Prostate gland (tissue), 2 donors: ENCODE measurements around the gene ABCA1. TPM values are rescaled to one million over a fixed set of nuclear protein-coding genes. Genes with fewer than 3 reads are reported as not detected.

Experiments
- DNase-seq: peaks from one replicate; pipeline ENCODE4 v3.0.0-alpha.2; 2019; ENCODE audit warnings: low spot score
- H3K27ac ChIP-seq, 2 donors: fragments of 200-600 bp; sonication (generic); 2 replicates each; pipeline ENCODE4 v1.5.1; 2017 to 2019
- H3K27me3 ChIP-seq: fragments of 200-600 bp; sonication (generic); replicated peaks from 2 replicates; pipeline ENCODE4 v1.5.1; 2019; ENCODE audit not compliant: insufficient read depth
- H3K36me3 ChIP-seq, 2 donors: fragments of 200-600 bp; sonication (generic); 1 replicate in 1 of 2; 2 replicates in 1 of 2; pipeline versions ENCODE4 v1.5.1 to v1.8.1; 2017 to 2019
- H3K4me1 ChIP-seq: fragments of 200-600 bp; sonication (generic); replicated peaks from 2 replicates; pipeline ENCODE4 v1.5.1; 2019
- H3K4me3 ChIP-seq, 2 donors: fragments of 200-600 bp; sonication (generic); 2 replicates each; pipeline ENCODE4 v1.5.1; 2017 to 2019
- H3K9me3 ChIP-seq: fragments of 200-600 bp; sonication (generic); 2 replicates; pipeline ENCODE4 v1.5.1; 2017
- POLR2A ChIP-seq: fragments of 450-650 bp; IDR thresholded peaks from one replicate; pipeline ENCODE4 v1.6.1; 2016; ENCODE audit warnings: antibody characterized with exemption, mild to moderate bottlenecking
- POLR2AphosphoS5 ChIP-seq: sonication (generic); formaldehyde crosslinking; IDR thresholded peaks from one replicate; pipeline ENCODE4 v1.6.1; 2017; ENCODE audit warnings: antibody characterized with exemption
- WGBS: methylation state at CpG from one replicate; pipeline ENCODE4 v1.1.5; 2018; 5-methylcytosine and 5-hydroxymethylcytosine counted together
- intact Hi-C: fragments of 100-400 bp; cut with DNase I; formaldehyde crosslinking; loops from one replicate; pipeline ENCODE4 v1.14.2; 2022
- total RNA-seq, 2 donors: library from RNA; depleted of rRNA; stranded (reverse); fragments of >200 nt; gene quantifications; one replicate each; pipeline ENCODE4 v1.1.0, GENCODE V29; 2016
- TF ChIP-seq, protein P1 (sequence below), 4 experiments: fragments of 200-600 bp in 2 of 4; fragments of 450-650 bp in 2 of 4; sonication (generic) in 2 of 4; IDR thresholded peaks; 1 replicate in 3 of 4; 2 replicates in 1 of 4; pipeline ENCODE4 v1.5.1; 2016 to 2019; ENCODE audit warnings: antibody characterized with exemption in 4 of 4, mild to moderate bottlenecking in 2 of 4, moderate library complexity in 2 of 4

Gene ABCA1
- total RNA-seq, 2 donors from 2014 or later = 11.0 to 63.7 TPM

GRCh38 chr9:104767507-104767906 lies 160.4 kb downstream of the ABCA1 start:
- intact Hi-C loops = no loop called here
- H3K9me3 ChIP-seq = no peaks in the 10 kb centered on the region
- no peaks in the 10 kb centered on the region for H3K4me1 ChIP-seq
- H3K27ac ChIP-seq = no peak overlapping the region
- H3K4me3 ChIP-seq = no peak overlapping the region
- TF ChIP-seq, protein P1, sequence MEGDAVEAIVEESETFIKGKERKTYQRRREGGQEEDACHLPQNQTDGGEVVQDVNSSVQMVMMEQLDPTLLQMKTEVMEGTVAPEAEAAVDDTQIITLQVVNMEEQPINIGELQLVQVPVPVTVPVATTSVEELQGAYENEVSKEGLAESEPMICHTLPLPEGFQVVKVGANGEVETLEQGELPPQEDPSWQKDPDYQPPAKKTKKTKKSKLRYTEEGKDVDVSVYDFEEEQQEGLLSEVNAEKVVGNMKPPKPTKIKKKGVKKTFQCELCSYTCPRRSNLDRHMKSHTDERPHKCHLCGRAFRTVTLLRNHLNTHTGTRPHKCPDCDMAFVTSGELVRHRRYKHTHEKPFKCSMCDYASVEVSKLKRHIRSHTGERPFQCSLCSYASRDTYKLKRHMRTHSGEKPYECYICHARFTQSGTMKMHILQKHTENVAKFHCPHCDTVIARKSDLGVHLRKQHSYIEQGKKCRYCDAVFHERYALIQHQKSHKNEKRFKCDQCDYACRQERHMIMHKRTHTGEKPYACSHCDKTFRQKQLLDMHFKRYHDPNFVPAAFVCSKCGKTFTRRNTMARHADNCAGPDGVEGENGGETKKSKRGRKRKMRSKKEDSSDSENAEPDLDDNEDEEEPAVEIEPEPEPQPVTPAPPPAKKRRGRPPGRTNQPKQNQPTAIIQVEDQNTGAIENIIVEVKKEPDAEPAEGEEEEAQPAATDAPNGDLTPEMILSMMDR (IDR thresholded peaks at IDR 0.05) = no peak
- TF ChIP-seq POLR2AphosphoS5 (no peak), POLR2A (no peak)
- H3K27me3 ChIP-seq = no peaks in the 10 kb centered on the region
- no peaks in the 10 kb centered on the region for H3K36me3 ChIP-seq
- DNase-seq = no peak
- 39% methylated on average over 3 of the region's 3 CpGs for WGBS

- no peak for DNase-seq
- intact Hi-C loops = no loop called here
- TF ChIP-seq POLR2A (no peak), POLR2AphosphoS5 (no peak)
- TF ChIP-seq, protein P1 (IDR thresholded peaks at IDR 0.05) = no peak
- Histone ChIP-seq H3K27ac (no peak overlapping the region), H3K36me3 (no peaks in the 10 kb centered on the region), H3K9me3 (no peaks in the 10 kb centered on the region), H3K4me1 (no peaks in the 10 kb centered on the region), H3K27me3 (no peaks in the 10 kb centered on the region), H3K4me3 (no peak overlapping the region)
- 91% methylated on average over 7 of the region's 7 CpGs for WGBS
Observed at GRCh38 chr9:104766025-104766424, 161.9 kb downstream of the ABCA1 start.

- intact Hi-C loops = no loop called here
- 67% methylated on average over 5 of the region's 5 CpGs for WGBS
- Histone ChIP-seq H3K4me1 (no peaks in the 10 kb centered on the region), H3K9me3 (no peaks in the 10 kb centered on the region), H3K27me3 (no peaks in the 10 kb centered on the region), H3K4me3 (no peak overlapping the region), H3K27ac (no peak overlapping the region), H3K36me3 (no peaks in the 10 kb centered on the region)
- no peak for DNase-seq
- TF ChIP-seq POLR2AphosphoS5 = no peak
- no peak for TF ChIP-seq POLR2A
- TF ChIP-seq, protein P1 (IDR thresholded peaks at IDR 0.05) = no peak
Observed at GRCh38 chr9:104765138-104765537, 162.8 kb downstream of the ABCA1 start.

GRCh38 chr9:104758974-104759373 lies 169.0 kb downstream of the ABCA1 start:
- TF ChIP-seq, protein P1 (IDR thresholded peaks at IDR 0.05) = no peak
- TF ChIP-seq POLR2A = no peak
- no peak for TF ChIP-seq POLR2AphosphoS5
- intact Hi-C loops = no loop called here
- no peak overlapping the region for H3K27ac ChIP-seq
- DNase-seq = no peak
- 63% methylated on average over 3 of the region's 3 CpGs for WGBS
- H3K9me3 ChIP-seq = no peaks in the 10 kb centered on the region
- H3K4me3 ChIP-seq = no peak overlapping the region
- no peaks in the 10 kb centered on the region for H3K4me1 ChIP-seq
- no peaks in the 10 kb centered on the region for H3K27me3 ChIP-seq
- peaks cover 0 to 3% of the 10 kb centered on the region in 2 donors for H3K36me3 ChIP-seq

DNA sequence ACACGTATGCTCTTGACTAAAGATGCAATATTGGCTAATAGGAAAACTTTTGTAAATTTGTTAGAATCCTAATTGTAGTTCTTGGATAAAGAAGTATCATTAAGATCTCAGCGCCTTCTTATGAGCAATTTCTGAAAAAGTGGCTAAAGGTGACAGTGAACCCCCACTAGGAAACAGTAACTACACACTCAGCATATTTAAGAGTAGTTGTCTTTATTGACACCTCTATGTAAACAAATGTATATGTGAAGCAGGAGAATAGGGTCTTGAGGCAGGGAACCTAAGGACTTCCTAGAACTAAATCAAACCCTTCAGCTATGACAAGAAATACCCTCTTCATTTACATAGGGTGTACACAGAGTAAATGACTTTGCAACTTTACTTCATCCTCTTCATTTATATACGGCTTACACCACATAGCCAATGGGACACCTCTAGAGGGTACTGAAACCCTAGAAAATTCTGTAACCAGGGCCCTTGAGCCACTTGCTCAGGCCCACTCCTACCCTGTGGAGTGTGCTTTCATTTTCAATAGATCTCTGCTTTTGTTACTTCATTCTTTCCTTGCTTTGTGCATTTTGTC lies 177.7 kb downstream of the ABCA1 start:
- WGBS = 93% methylated on average over 3 of the region's 3 CpGs

More for the DNA sequence above, 177.7 kb downstream of the ABCA1 start:
- Histone ChIP-seq H3K4me1 (peaks cover 3% of the 10 kb centered on the region), H3K4me3 (no peak overlapping the region), H3K9me3 (no peaks in the 10 kb centered on the region), H3K36me3 (no peaks in the 10 kb centered on the region), H3K27me3 (no peaks in the 10 kb centered on the region), H3K27ac (no peak overlapping the region)
- intact Hi-C loops = no loop called here
- TF ChIP-seq, protein P1 (IDR thresholded peaks at IDR 0.05) = no peak
- no peak for DNase-seq
